ENCODE results near the gene SMARCAL1. TPM values are rescaled to one million over a fixed set of nuclear protein-coding genes. Genes with fewer than 3 reads are reported as not detected.

The SMARCAL1 gene
- total RNA-seq, 1 donor from 2014 or later, result 33.0 TPM

- Mint-ChIP-seq H3K36me3 (no peaks in the 10 kb centered on the region), H3K4me3 (no peak overlapping the region), H3K27ac (no peak overlapping the region), H3K4me1 (no peaks in the 10 kb centered on the region), H3K27me3 (ENCODE audit: low read depth) (peaks cover 20% of the 10 kb centered on the region), H3K9me3 (peaks cover 4% of the 10 kb centered on the region)
- DNase-seq (ENCODE audit: low spot score in 2 of 2, unreplicated experiment in 2 of 2), result no peak
- no peak for TF ChIP-seq CTCF (IDR thresholded peaks at IDR 0.05; ENCODE audit: unreplicated experiment)
Measured at GRCh38 chr2:216399621-216400020, 12.7 kb upstream of the SMARCAL1 start.

DNA sequence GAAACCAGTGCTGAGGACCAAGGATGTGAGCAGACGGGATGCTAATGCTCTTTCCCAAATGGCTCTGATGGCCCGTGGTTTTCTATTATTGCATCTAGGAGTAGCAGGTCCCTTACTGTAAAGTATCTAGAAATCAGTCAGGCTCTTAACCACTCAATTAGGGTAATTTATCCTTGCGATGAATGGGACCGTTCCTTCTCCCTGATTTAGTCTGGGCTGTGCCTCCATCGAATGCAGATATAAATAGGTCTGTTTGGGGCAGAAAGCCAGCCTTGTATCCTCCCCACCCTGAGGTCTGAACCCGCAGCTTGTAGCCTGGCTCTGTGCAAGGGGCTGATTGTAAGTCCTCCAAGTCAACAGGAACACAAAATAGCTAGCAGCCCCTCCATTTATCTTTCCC is 9.5 kb upstream of the SMARCAL1 start:
- Mint-ChIP-seq H3K9me3 (peaks cover 4% of the 10 kb centered on the region), H3K4me1 (no peaks in the 10 kb centered on the region), H3K27ac (no peak overlapping the region), H3K36me3 (no peaks in the 10 kb centered on the region), H3K27me3 (ENCODE audit: low read depth) (peaks cover 27% of the 10 kb centered on the region), H3K4me3 (no peak overlapping the region)
- DNase-seq (ENCODE audit: low spot score in 2 of 2, unreplicated experiment in 2 of 2), result no peak
- TF ChIP-seq CTCF (IDR thresholded peaks at IDR 0.05; ENCODE audit: unreplicated experiment), result no peak

DNA sequence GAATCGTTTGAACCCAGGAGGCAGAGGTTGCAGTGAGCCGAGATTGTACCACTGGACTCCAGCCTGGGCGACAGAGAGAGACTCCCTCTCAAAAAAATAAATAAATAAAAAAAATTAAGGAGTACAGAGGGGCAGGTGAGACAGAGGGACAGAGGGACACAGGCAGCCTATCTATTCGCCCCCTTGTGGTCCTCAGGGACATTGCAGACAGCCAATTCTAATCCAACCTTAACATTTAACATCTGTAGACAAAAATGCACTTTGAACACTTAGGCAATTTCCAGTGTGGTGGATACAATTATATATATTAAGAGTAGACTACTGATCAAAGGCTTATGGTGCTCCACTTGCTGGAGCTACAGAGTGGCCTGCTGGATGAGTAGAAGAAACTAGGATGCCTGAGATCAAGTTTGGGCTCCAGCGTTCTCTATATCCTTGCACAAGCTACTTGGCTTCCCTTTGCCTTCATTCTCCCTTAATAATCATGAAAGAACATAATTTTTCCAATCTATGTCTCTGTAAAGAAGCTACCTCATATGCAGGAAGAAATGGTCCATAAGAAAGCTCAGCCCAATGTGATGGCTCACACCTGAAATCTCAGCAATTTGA is 8.2 kb upstream of the SMARCAL1 start:
- no peak for TF ChIP-seq CTCF (IDR thresholded peaks at IDR 0.05; ENCODE audit: unreplicated experiment)
- no peak overlapping the region for H3K4me3 Mint-ChIP-seq
- no peaks in the 10 kb centered on the region for H3K36me3 Mint-ChIP-seq
- no peaks in the 10 kb centered on the region for H3K4me1 Mint-ChIP-seq
- H3K9me3 Mint-ChIP-seq, result peaks cover 4% of the 10 kb centered on the region
- no peak overlapping the region for H3K27ac Mint-ChIP-seq
- no peak for DNase-seq (ENCODE audit: low spot score in 2 of 2, unreplicated experiment in 2 of 2)
- peaks cover 33% of the 10 kb centered on the region for H3K27me3 Mint-ChIP-seq (ENCODE audit: low read depth)

- TF ChIP-seq CTCF (IDR thresholded peaks at IDR 0.05; ENCODE audit: unreplicated experiment), result no peak
- Mint-ChIP-seq H3K9me3 (peaks cover 3% of the 10 kb centered on the region), H3K4me3 (no peak overlapping the region), H3K27ac (no peak overlapping the region), H3K27me3 (ENCODE audit: low read depth) (peaks cover 27% of the 10 kb centered on the region), H3K4me1 (no peaks in the 10 kb centered on the region), H3K36me3 (no peaks in the 10 kb centered on the region)
- no peak for DNase-seq (ENCODE audit: low spot score in 2 of 2, unreplicated experiment in 2 of 2)
Measured at GRCh38 chr2:216405588-216405987, 6.7 kb upstream of the SMARCAL1 start.

GRCh38 chr2:216406826-216407225 is 5.5 kb upstream of the SMARCAL1 start:
- DNase-seq (ENCODE audit: low spot score in 2 of 2, unreplicated experiment in 2 of 2), result no peak
- Mint-ChIP-seq H3K4me3 (no peak overlapping the region), H3K27me3 (ENCODE audit: low read depth) (peaks cover 25% of the 10 kb centered on the region), H3K36me3 (no peaks in the 10 kb centered on the region), H3K27ac (no peak overlapping the region), H3K4me1 (no peaks in the 10 kb centered on the region), H3K9me3 (no peaks in the 10 kb centered on the region)
- no peak for TF ChIP-seq CTCF (IDR thresholded peaks at IDR 0.05; ENCODE audit: unreplicated experiment)

Data from mesothelial cell of epicardium (in vitro differentiated cells).